ENCODE measurements around the gene PLCL2.

The PLCL2 gene

GRCh38 chr3:17132286-17133115, 247.7 kb downstream of the PLCL2 start:
- no peak for DNase-seq

GRCh38 chr3:17133632-17134545, 249.1 kb downstream of the PLCL2 start:
- no peak for DNase-seq

- DNase-seq, result no peak
Observed at GRCh38 chr3:17135696-17136095, 250.9 kb downstream of the PLCL2 start.

GRCh38 chr3:17136136-17136721, 251.5 kb downstream of the PLCL2 start:
- no peak for DNase-seq

- no peak for DNase-seq
Observed at GRCh38 chr3:17137321-17137826, 252.6 kb downstream of the PLCL2 start.

- DNase-seq, result no peak
Observed at GRCh38 chr3:17138246-17139039, 253.7 kb downstream of the PLCL2 start.

Measured in NCI-H2029 treated with DMSO at 0.1 percent for 48 hours (cell line).